GM19438 (cell line): ENCODE results near the gene NEDD4L.

Experiments
- ATAC-seq: cut with Tn5 transposase; IDR thresholded peaks from one replicate; pipeline ENCODE4 v1.9.1; 2021; ENCODE audit warnings: low read depth; ENCODE audit not compliant: unreplicated experiment

The NEDD4L gene

DNA sequence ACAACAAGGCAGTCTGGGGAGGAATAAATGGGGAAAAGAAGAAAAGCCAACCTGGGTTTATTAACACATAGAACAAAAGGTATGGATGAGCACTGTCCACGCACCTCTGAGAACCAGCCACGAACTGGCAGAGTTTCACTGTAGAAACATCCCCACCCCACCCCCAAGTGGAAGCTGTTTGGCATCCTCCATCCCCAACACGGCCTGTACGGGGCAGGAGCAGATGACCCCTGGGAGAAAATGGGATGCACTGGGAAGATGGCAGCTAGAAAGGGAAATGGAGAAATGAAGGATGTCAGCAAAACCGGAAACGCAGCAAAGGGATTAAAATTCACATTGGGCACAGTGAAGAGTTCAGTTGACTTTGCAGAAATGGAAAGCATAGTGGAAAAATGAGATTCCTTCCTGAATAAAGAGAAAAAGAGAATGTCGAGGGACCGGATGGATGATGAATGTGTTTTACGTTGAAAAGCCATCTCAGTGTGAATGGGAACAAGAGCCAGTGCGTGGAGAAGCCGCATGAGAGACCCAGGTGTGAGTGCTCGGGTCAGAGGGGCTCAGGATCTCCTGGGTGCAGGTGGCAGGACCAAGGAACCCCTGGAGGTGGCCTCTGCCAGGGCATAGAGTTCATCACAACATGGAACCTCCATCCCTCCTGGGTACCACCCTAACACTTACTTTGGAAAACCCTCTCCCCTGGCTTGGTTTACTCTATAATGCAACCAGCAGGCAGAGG is 337.8 kb downstream of the NEDD4L start:
- ATAC-seq, result no peak

DNA sequence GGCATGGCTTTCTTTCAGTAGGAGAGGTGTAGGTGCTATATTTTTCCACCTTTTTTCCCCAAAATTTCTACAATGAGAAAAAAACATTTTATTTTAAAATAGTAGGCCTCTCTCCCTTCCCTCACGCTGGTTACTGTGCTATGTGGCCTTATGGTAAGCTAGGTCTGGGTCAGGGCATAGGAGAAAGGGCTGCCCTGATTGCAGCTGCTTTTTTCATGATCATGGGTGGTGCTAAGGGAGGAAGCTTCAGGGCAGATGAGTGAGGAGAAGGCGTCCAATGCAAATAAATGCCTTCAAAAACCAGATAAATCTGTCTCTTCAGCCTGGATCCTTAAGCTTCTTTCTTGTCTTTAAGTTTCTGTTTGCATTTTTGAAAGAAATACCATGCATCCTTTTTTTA is 338.4 kb downstream of the NEDD4L start:
- no peak for ATAC-seq

DNA sequence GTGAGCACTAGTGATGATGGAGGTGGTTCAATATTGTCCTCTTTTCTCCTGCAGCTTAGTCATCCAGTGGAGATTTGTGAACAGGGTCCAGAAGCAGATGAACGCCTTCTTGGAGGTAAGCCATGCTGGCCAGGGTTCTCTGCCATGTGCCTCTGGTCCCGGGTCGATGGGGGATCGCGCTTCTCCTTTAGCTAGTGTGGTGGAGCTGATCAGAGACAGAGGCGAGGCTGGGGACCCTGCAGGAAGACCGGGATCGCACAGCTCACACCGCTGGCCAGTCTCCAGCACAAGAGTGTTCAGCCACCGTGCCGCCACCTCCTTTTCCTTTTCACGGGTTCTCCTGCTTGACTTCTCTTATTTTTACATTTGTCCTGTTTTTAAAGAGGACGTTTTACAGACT is 341.4 kb downstream of the NEDD4L start:
- ATAC-seq, result no peak

DNA sequence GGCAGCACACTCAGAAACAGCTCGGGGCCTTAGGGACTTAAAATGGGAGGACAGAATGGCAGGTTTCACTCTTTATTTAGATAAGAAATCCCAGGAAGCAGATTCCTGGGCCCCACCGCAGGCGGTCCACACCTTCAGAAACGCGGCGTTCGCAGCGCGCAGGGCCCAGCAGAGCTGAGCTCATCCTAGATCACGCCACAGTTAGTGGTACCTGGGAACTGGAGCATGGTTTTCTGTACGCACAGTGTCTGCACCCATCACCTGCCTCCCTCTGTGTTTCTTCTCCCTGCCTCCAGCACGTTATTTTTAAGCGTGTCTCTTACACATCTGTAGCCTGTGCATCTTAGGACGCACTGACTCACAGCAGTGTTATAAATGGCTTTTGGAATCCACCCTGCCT is 342.8 kb downstream of the NEDD4L start:
- no peak for ATAC-seq

DNA sequence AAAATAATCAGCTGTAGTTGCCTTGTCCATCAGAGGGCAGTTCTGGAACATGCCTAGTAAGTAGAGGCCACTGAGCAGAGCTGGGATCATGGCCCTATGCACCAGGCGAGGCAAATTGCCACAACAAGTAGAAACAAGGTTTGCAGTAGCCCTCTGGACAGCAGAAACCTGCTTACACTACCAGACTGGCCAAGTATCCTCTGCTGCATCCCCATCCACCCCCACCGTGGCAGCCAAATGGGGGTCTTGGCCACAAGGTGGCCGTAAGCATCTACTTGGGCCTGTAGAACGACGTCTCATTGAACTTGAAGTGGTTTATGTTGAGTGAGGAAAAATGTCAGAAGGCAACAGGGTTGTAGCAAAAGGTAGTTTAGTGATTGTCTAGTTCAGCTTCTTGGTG is 343.7 kb downstream of the NEDD4L start:
- no peak for ATAC-seq

DNA sequence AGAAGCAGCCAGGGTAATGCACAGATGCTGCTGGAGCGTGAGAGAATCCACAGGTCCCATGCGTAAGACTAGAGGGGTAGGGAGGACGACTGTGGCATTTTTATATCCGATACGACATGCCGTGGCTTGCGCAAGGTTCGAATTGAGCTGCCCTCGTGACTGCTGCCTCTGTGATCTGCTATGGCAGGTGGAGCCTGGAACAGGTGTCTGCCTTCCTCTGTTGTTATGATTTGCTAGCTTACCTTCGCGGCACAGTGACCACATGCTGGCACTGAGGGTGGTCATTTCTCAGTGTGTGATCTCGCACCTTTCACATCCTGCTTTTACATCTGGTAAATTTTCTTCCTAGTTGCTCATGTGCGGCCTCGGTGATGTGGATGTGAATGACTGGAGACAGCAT is 344.7 kb downstream of the NEDD4L start:
- no peak for ATAC-seq

DNA sequence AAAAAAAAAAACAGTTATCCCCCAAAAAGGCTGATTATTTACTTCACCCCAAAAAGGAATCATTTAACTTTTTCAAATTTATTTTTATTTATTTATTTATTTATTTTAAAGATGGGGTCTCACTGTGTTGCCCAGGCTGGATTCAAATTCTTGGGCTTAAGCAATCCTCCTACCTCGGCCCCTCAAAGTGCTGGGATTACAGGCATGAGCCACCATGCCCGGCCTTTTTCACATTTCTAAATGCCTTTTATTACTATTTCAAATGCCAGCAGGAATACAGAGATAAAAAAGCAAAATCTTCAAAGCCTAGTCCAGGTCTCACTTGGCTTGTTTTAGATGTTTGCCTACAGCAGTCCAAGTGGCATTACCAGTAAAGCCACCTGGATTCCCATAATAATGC is 345.7 kb downstream of the NEDD4L start:
- no peak for ATAC-seq

DNA sequence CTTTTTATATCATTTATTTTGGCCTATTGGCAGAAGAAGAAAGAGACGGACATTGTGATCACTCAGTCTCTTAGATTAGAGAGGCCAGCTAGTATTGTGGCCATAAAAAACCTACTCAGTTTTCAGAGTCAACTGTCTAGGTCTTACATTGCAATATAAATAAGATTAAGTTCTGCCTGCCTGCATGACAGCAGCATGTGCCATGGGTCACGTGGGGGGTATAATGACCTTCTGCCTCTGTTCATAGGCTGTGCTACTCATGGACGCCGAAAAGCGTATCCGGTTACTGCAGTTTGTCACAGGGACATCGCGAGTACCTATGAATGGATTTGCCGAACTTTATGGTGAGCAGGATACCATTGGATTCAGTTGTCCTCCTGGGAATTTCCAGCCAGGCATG is 346.4 kb downstream of the NEDD4L start:
- ATAC-seq, result no peak

DNA sequence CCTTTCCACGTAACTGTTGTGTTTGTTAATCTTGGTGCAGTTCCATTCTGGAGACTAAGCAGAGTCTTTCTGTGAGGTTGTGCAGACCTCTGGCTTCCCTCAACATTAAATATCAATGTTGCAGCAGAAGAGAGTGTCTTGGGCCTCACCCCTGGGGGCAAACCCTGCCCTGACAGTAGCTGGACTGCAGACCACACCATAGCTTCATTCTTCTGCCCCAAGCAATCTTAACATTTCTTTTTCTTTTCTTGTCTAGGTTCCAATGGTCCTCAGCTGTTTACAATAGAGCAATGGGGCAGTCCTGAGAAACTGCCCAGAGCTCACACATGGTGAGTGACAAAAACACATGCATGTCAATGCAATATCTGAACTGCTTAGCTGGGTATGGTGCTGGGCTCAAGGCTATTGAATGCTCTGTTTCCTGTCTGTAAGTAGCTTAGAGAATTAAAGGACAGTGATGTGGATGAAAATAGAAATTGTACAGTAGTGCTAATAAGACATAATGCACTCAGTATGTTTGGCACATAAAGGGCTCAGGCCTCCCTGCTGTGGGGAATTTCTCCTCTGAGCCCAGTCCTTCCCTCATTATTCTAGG is 347.3 kb downstream of the NEDD4L start:
- ATAC-seq, result no peak

DNA sequence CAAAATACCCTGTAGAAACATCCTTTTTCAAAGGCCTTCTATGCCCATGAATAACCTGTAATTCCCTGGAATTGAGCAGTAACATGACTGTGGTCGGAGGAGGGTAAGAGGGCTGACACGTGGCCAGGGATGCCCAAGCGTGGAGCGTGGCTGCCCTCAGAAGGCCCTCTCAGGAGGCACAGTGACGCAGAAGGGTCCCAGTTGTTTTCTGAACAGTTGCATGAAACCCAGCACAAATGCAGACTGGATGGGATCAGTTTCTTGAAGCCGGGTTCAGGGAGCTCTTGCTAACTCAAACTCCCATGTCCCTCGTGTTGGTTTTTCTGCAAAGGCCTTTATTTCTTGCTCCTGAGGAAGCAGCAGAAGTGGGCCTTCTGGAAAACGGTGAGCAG is 347.9 kb downstream of the NEDD4L start:
- ATAC-seq, result no peak

DNA sequence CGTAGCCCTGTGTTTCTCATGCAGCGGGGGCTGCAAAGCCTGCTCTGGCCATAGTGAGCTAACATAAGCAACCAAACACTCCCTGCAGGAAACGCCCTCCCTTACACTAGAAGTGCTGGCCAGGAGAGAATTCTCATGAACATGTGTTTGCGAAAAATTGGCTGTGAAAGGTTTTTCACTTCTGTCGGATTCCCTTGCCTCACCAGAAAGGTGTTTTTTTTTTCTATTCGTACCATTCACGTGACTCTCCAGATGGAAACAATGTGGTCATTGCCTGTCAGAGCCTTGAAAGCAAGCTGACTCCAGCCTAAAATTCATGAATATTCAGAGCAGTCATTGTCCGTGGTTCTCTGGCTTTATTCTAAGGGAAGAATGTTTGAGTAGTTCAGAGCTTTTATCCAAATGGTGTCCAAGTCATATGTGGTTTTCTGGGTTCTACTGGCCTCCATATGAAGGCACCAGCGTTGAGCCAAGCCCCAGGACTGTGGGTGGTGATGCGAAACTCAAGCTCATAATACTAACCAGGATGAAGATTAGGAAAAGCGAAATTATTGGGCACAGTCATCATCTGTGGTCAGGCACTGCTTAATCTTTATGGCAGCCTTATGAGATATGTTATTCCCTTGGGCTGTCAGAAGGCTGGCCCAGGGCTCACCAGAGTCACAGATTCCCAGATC is 348.4 kb downstream of the NEDD4L start:
- no peak for ATAC-seq

DNA sequence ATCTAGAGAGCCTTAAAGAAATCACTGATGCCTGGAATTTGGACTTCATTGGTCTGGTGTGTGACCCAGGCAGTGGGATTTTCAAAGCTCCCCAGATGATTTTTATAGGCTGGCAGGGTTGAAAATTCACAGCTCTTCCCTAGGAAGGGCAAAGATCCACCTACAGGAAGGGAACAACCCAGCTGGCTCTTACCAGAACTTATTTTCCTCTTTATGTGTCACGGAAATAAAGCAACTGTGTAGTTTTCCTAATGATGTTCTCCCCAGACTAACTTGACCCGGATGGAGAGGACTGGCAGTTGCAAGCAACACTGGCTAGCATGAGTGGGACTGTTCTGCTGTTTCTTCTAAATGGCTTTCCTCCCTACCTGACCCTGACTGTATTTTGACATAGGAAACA is 349.3 kb downstream of the NEDD4L start:
- ATAC-seq, result no peak

DNA sequence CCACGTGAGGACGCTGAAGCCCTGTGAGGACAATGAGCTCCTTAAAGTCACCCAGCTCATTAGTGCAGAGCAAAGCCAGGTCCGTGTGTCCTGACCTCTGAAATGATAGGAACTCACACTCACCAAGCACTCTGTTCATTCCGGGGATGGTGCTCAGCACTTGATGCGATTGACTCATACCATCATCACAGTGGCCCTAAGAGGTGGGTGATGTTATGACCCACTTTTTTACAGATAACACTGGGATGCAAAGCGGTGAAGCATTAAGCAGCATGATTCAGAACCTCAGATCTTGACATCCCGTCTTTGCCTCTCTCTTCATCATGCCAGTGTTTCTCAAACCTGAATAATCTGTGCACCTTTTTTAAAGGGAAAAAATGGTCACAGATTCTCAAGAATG is 350.0 kb downstream of the NEDD4L start:
- ATAC-seq, result no peak

DNA sequence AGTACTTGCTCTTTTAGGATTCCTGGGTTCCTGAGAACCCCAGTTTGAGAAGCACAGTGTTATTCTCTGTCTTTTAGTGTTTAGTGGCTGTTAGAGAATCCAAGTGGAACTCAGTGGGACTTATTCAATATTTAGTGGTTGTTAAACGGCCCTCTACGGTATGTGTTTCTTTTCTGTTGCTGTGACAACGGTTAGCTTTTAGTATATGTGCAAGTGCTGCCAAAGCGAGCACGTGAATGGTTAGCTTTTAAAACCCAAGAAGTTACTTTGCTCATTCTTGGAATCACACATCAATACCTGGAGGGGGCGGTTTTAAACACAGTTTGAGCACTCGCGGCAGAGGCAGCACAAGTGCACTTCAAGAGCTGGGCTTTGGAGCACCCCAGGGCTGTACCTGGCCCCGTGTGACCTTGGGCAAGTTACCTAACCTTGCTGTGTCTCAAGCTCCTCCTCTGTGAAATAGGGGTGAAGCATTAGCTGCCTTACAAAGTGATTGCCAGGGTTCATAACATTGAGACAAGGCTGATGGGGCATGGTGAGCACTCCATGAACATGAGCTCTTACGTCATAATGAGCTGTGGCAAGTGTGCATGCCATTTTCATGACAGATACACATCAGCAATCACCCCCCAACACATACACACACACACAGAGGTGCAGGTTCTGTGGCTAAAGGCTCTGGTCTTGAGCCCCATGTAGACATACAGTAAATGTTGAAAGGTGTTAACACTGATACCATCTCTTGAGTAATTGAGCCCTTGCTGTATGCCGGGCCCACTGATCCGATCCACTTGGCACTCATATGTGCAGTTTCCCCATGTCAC is 350.8 kb downstream of the NEDD4L start:
- ATAC-seq, result no peak

DNA sequence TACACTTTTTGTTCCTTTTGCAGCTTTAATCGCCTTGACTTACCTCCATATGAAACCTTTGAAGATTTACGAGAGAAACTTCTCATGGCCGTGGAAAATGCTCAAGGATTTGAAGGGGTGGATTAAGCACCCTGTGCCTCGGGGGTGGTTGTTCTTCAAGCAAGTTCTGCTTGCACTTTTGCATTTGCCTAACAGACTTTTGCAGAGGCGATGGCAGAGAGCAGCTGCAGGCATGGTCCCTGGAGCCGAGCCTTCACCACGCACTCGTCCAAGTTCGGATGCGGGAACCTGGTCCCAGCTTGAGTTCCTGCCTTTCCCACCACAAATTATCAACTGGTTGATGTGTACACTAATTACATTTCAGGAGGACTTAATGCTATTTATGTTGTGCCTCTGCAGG is 352.1 kb downstream of the NEDD4L start:
- ATAC-seq, result no peak

DNA sequence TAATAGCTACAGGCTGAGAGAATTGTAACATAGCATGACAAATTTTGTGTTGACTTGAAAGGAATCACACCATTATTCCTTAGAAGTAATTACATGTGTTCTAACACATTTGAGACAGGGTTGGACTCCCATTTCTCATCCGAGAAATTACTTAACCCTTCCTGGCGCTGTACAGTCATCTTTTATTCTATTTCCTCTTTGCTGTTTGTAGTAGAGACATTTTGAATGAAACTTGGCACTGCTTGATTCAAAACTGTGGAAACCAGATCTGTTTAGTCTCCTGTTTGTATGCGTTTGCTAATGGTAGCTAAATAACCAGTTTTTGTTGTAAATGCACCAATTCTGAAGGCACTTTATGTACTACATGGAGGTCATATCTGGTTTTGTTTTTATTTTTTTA is 352.9 kb downstream of the NEDD4L start:
- ATAC-seq, result no peak

DNA sequence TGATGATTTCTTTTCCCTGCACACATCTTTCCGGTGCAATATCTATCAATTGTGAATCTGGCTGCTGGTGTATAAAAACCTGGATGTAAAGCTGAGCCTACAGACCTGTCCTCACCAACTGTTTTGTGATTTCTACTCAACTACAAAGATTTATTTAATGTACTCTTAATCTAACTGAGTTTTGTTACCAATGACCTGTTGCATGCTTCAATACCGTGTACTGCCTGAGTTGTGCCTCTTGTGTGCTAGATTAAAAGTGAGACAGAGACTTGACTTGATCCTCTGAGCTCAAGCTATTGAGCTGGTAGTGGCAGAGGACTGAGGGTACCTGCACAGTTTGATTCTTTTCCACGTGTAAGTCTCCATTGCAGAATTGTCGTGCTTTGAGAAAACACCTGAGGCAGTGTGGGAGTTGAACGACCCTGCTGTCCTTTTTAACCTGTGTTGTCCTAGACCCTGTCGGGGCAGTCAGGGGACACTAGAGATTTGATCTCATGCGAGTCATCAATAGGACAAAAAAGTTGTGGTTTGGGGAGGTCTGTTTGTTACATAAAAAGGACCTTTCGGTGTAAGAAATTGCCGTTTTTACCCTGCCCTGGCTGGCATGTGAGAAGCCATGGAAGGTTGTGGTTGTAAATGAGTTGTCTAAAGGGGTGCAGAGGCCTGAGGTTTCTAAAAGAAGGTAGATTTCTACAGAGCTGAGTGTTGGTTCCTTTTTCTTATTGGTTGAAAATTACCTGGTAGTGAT is 353.5 kb downstream of the NEDD4L start:
- no peak for ATAC-seq

DNA sequence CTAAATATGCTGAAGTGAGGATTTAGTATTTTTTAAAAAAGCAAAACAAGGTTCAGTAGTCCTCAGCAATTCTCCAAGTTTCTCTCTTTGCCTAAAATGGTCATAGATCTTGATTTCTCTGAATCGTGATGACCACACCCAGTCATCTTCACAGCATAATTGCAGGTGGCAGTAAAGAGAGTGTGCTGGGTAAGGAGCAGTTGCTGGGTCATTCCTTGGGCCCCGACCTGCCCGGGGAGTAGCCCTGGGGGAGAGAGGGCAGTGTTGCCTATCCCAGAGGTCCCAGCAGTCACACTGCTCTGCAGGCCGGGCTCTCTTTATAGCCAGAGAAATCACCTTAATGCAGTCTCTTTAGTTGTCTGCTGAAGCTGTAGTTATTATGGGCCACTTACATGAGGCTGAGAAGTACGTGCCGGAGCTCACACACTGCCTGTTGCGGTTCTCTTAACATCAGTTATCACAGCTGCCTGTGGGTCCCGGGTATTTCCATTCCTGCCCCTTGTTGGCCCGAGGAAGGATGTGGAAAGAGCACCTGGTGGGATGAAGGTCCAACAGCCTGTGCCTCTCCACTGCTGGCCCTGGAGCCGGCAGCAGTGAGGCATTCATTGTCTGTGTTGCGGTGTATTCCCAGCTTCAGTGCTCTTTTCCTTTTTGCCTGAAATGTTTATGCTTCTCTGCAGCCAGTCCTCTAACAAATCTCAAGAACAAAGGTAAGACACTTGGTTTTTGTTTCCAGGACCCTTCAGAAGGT is 354.8 kb downstream of the NEDD4L start:
- no peak for ATAC-seq

DNA sequence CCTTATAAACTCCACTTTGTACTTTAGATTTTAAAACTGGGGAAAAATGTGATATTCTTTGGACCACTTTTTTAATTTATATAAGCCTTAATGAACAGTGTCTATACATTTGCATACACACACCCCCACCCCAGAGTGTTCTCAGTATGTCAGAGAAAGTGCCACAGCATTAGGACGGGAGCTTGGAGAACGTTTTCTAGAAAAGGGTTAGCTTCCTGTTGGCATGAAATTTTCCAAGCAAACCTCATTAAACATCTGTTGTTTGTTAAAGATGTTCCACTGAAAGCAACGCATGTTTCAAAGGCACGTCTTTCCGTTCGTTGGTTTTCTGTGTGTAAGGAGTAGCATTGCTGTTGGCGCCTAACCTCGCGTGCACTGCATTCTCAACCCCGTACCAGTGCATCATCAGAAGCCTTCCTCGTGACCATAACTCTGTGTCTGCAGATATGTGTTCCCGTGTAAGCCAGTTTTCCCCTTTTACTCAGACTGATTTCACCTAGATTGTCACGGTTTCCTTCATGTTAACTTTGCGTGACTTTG is 356.4 kb downstream of the NEDD4L start:
- ATAC-seq, result no peak

DNA sequence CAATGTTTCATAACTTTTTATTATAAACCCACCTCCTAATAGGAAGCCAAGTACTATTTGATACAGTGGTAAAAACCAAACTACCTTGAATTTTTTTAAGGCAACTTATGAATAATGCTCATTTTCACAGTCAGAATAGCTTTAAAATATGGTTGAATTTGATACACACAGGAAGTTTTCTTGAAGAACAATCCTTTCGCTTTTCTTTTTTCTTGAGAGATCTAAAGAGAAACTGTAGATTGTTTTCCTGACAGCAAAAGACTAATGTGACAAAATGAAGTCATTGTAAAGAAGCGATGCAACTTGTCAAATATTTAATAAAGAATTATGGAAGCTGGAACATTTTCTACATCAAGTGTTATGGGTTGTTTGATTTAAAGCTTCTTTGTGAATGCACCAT is 357.2 kb downstream of the NEDD4L start:
- ATAC-seq, result no peak
